Neural cell (in vitro differentiated cells): ENCODE measurements around the gene STRN. TPM values are rescaled to one million over a fixed set of nuclear protein-coding genes. Genes with fewer than 3 reads are reported as not detected.

Source experiments
- H2AFZ ChIP-seq: fragments of 200-600, 300-800 bp; sonication (generic), shearing (Covaris generic); 2 replicates; pipeline ENCODE4 v1.6.0; 2014; ENCODE audit warnings: low read depth, mild to moderate bottlenecking, antibody characterized with exemption, low read length, moderate library complexity
- H3F3A ChIP-seq: fragments of 200-600 bp; shearing (Covaris generic); 2 replicates; pipeline ENCODE4 v1.6.1; 2016; ENCODE audit warnings: mild to moderate bottlenecking, moderate library complexity, mixed read lengths, antibody characterized with exemption, low read length; ENCODE audit not compliant: insufficient read depth, poor library complexity, severe bottlenecking
- H3K27ac ChIP-seq: fragments of 200-600, 300-800 bp; sonication (generic), shearing (Covaris generic); 2 replicates; pipeline ENCODE4 v1.5.1; 2014; ENCODE audit warnings: mild to moderate bottlenecking, low read length, moderate library complexity
- H3K27me3 ChIP-seq: fragments of 300-800, 200-600 bp; sonication (generic), shearing (Covaris generic); 2 replicates; pipeline ENCODE4 v1.6.0; 2014; ENCODE audit warnings: mild to moderate bottlenecking, low read depth, low read length, moderate library complexity; ENCODE audit not compliant: insufficient read depth
- H3K36me3 ChIP-seq: fragments of 300-800, 200-600 bp; sonication (generic), shearing (Covaris generic); 2 replicates; pipeline ENCODE4 v1.5.1; 2014; ENCODE audit warnings: mild to moderate bottlenecking, antibody characterized with exemption, low read length, moderate library complexity; ENCODE audit not compliant: insufficient read depth
- H3K4me2 ChIP-seq: fragments of 300-800, 200-600 bp; sonication (generic), shearing (Covaris generic); 2 replicates; pipeline ENCODE4 v1.6.0; 2014; ENCODE audit warnings: mild to moderate bottlenecking, low read length
- H3K4me3 ChIP-seq: fragments of 300-800, 200-600 bp; sonication (generic), shearing (Covaris generic); 2 replicates; pipeline ENCODE4 v1.5.1; 2014; ENCODE audit warnings: mild to moderate bottlenecking, low read length, moderate library complexity
- H3K79me2 ChIP-seq: fragments of 200-600 bp; shearing (Covaris generic); replicated peaks from 2 replicates; pipeline ENCODE4 v1.6.0; 2014; ENCODE audit warnings: mild to moderate bottlenecking, low read length, moderate library complexity; ENCODE audit not compliant: insufficient read depth
- H3K9ac ChIP-seq: fragments of 300-800, 200-600 bp; sonication (generic), shearing (Covaris generic); 2 replicates; pipeline ENCODE4 v1.6.1; 2016; ENCODE audit warnings: mild to moderate bottlenecking, low read length, mixed read lengths
- H3K9me2 ChIP-seq: fragments of 200-600 bp; shearing (Covaris generic); 2 replicates; pipeline ENCODE4 v1.6.1; 2016; ENCODE audit warnings: mild to moderate bottlenecking, low read length, mixed read lengths; ENCODE audit not compliant: insufficient read depth
- H3K9me3 ChIP-seq: fragments of 200-600, 300-800 bp; sonication (generic), shearing (Covaris generic); 2 replicates; pipeline ENCODE4 v1.6.1; 2016; ENCODE audit warnings: mild to moderate bottlenecking, mixed run types, low read length, moderate library complexity, mixed read lengths
- H4K20me1 ChIP-seq: fragments of 200-600 bp; shearing (Covaris generic); 2 replicates; pipeline ENCODE4 v1.6.1; 2016; ENCODE audit warnings: mild to moderate bottlenecking, mixed run types; ENCODE audit not compliant: insufficient read depth
- CTCF ChIP-seq: fragments of 450-650 bp; IDR thresholded peaks from 2 replicates; pipeline ENCODE4 v1.5.1; 2014; ENCODE audit warnings: antibody characterized with exemption, mild to moderate bottlenecking, moderate library complexity; ENCODE audit not compliant: poor library complexity, severe bottlenecking
- EP300 ChIP-seq: fragments of 450-650 bp; conservative IDR thresholded peaks from 2 replicates; pipeline ENCODE4 v1.6.1; 2014; ENCODE audit warnings: antibody characterized with exemption, mild to moderate bottlenecking, moderate library complexity; ENCODE audit not compliant: poor library complexity, severe bottlenecking
- EZH2 ChIP-seq: fragments of 200-600, 300-800 bp; shearing (Covaris generic), sonication (generic); IDR thresholded peaks from 2 replicates; pipeline ENCODE4 v1.6.1; 2014; ENCODE audit warnings: antibody characterized with exemption, low read length, borderline replicate concordance, mild to moderate bottlenecking; ENCODE audit not compliant: insufficient read depth, poor library complexity, severe bottlenecking
- MXI1 ChIP-seq: fragments of 450-650 bp; conservative IDR thresholded peaks from 2 replicates; pipeline ENCODE4 v1.6.1; 2014; ENCODE audit warnings: antibody characterized with exemption, mild to moderate bottlenecking; ENCODE audit not compliant: poor library complexity, severe bottlenecking
- POLR2AphosphoS5 ChIP-seq: IDR thresholded peaks from 2 replicates; pipeline ENCODE4 v1.6.1; 2012
- RAD21 ChIP-seq: fragments of 450-650 bp; conservative IDR thresholded peaks from 2 replicates; pipeline ENCODE4 v1.6.1; 2014; ENCODE audit warnings: antibody characterized with exemption, mild to moderate bottlenecking, moderate library complexity
- REST ChIP-seq: IDR thresholded peaks from 2 replicates; pipeline ENCODE4 v1.6.1; 2012; ENCODE audit warnings: borderline replicate concordance
- SMC3 ChIP-seq: fragments of 450-650 bp; conservative IDR thresholded peaks from 2 replicates; pipeline ENCODE4 v1.6.1; 2014; ENCODE audit warnings: antibody characterized with exemption, mild to moderate bottlenecking, moderate library complexity; ENCODE audit not compliant: poor library complexity
- TAF1 ChIP-seq: IDR thresholded peaks from 2 replicates; pipeline ENCODE4 v1.6.1; 2012; ENCODE audit warnings: low read depth
- polyA plus RNA-seq: library from polyadenylated mRNA; depleted of rRNA; stranded (reverse); fragments of >200 nt; gene quantifications from 2 replicates; pipeline ENCODE4 v1.2.3, GENCODE V29; 2014

Gene STRN
- polyA plus RNA-seq, 1 donor from 2014 or later: 9.9 TPM

GRCh38 chr2:36904636-36905035 lies 61.7 kb downstream of the STRN start:
- no peaks in the 10 kb centered on the region for H4K20me1 ChIP-seq
- no peaks in the 10 kb centered on the region for H3F3A ChIP-seq
- no peak overlapping the region for H3K4me3 ChIP-seq
- no peak overlapping the region for H2AFZ ChIP-seq
- no peaks in the 10 kb centered on the region for H3K9me3 ChIP-seq
- H3K9me2 ChIP-seq: no peaks in the 10 kb centered on the region
- H3K4me2 ChIP-seq: no peak overlapping the region
- H3K27ac ChIP-seq: no peak overlapping the region
- TF ChIP-seq EP300: no peak
- no peak for TF ChIP-seq EZH2
- no peak for TF ChIP-seq CTCF
- no peak for TF ChIP-seq SMC3
- TF ChIP-seq TAF1: no peak
- no peak for TF ChIP-seq POLR2AphosphoS5
- no peak for TF ChIP-seq REST
- TF ChIP-seq MXI1: no peak
- TF ChIP-seq RAD21: no peak
- no peaks in the 10 kb centered on the region for H3K27me3 ChIP-seq
- no peak overlapping the region for H3K9ac ChIP-seq
- no peaks in the 10 kb centered on the region for H3K79me2 ChIP-seq
- no peaks in the 10 kb centered on the region for H3K36me3 ChIP-seq

GRCh38 chr2:36902385-36903120 lies 63.8 kb downstream of the STRN start:
- no peaks in the 10 kb centered on the region for H3K9me2 ChIP-seq
- H3K36me3 ChIP-seq: no peaks in the 10 kb centered on the region
- no peaks in the 10 kb centered on the region for H3K27me3 ChIP-seq
- H3K4me3 ChIP-seq: no peak overlapping the region
- no peak overlapping the region for H3K9ac ChIP-seq
- H3K4me2 ChIP-seq: no peak overlapping the region
- H3K9me3 ChIP-seq: no peaks in the 10 kb centered on the region
- H4K20me1 ChIP-seq: no peaks in the 10 kb centered on the region
- no peaks in the 10 kb centered on the region for H3F3A ChIP-seq
- H3K79me2 ChIP-seq: no peaks in the 10 kb centered on the region
- H3K27ac ChIP-seq: no peak overlapping the region
- TF ChIP-seq MXI1 (no peak), CTCF (no peak), RAD21 (no peak), POLR2AphosphoS5 (no peak), REST (no peak), SMC3 (no peak), TAF1 (no peak), EZH2 (no peak), EP300 (no peak)
- H2AFZ ChIP-seq: no peak overlapping the region
